Liver (tissue), 9 donors: Measurements from ENCODE around the gene BPIFA2. TPM values are rescaled to one million over a fixed set of nuclear protein-coding genes. Genes with fewer than 3 reads are reported as not detected.

Experiments used
- DNase-seq: peaks from one replicate; pipeline ENCODE4 v3.0.0-alpha.2; 2017; ENCODE audit warnings: low spot score
- H3K27ac ChIP-seq, 2 donors: one replicate each; pipeline ENCODE4 v1.7.0; 2013; ENCODE audit warnings: inconsistent platforms in 2 of 2, low read length in 2 of 2, control low read depth in 1 of 2, low read depth in 1 of 2, mild to moderate bottlenecking in 1 of 2
- H3K27me3 ChIP-seq, 4 donors: one replicate each; pipeline versions ENCODE4 v1.6.1 to v1.7.0; 2013; ENCODE audit warnings: low read length in 3 of 4, inconsistent platforms in 1 of 4, mild to moderate bottlenecking in 1 of 4, moderate library complexity in 1 of 4; ENCODE audit not compliant: control insufficient read depth in 4 of 4, insufficient read depth in 4 of 4
- H3K36me3 ChIP-seq, 4 donors: one replicate each; pipeline versions ENCODE4 v1.6.1 to v1.7.0; 2013; ENCODE audit warnings: low read length in 3 of 4, mild to moderate bottlenecking in 3 of 4, low read depth in 1 of 4, moderate library complexity in 1 of 4; ENCODE audit not compliant: control insufficient read depth in 4 of 4, insufficient read depth in 3 of 4
- H3K4me1 ChIP-seq, 4 donors: one replicate each; pipeline versions ENCODE4 v1.6.1 to v1.7.0; 2013; ENCODE audit warnings: low read length in 3 of 4, mild to moderate bottlenecking in 3 of 4, moderate library complexity in 1 of 4; ENCODE audit not compliant: control insufficient read depth in 4 of 4, insufficient read depth in 4 of 4
- H3K4me3 ChIP-seq, 3 donors: one replicate each; pipeline versions ENCODE4 v1.6.1 to v1.7.0; 2013; ENCODE audit warnings: low read length in 3 of 3, control low read depth in 1 of 3, low read depth in 1 of 3, mild to moderate bottlenecking in 1 of 3
- H3K9ac ChIP-seq, 2 donors: one replicate each; pipeline ENCODE4 v1.7.0; 2013; ENCODE audit warnings: low read length in 2 of 2, mild to moderate bottlenecking in 2 of 2, moderate library complexity in 2 of 2, control low read depth in 1 of 2, low read depth in 1 of 2
- H3K9me3 ChIP-seq, 4 donors: one replicate each; pipeline versions ENCODE4 v1.6.1 to v1.7.0; 2013; ENCODE audit warnings: low read length in 3 of 4; ENCODE audit not compliant: control insufficient read depth in 4 of 4
- CTCF ChIP-seq: fragments of 150-350 bp; IDR thresholded peaks from 2 replicates; pipeline ENCODE4 v1.5.1; 2017; ENCODE audit warnings: improper control_type of control experiment, low read depth, low read length; ENCODE audit not compliant: missing input control
- EGR1 ChIP-seq, 2 donors: IDR thresholded peaks; 2 replicates each; pipeline ENCODE4 v1.6.1; 2016 to 2018; ENCODE audit warnings: antibody characterized with exemption in 2 of 2, low read depth in 2 of 2
- FOXA1 ChIP-seq: IDR thresholded peaks from 2 replicates; pipeline ENCODE4 v1.6.1; 2016; ENCODE audit warnings: antibody characterized with exemption
- GABPA ChIP-seq, 2 donors: IDR thresholded peaks in 1 of 2; conservative IDR thresholded peaks in 1 of 2; 2 replicates each; pipeline ENCODE4 v1.6.1; 2016; ENCODE audit warnings: antibody characterized with exemption in 2 of 2, mild to moderate bottlenecking in 1 of 2, moderate library complexity in 1 of 2
- HNF4A ChIP-seq, 2 donors: conservative IDR thresholded peaks; 2 replicates each; pipeline ENCODE4 v1.6.1; 2016; ENCODE audit warnings: antibody characterized with exemption in 2 of 2, mild to moderate bottlenecking in 2 of 2
- HNF4G ChIP-seq: IDR thresholded peaks from 2 replicates; pipeline ENCODE4 v1.6.1; 2016; ENCODE audit warnings: antibody characterized with exemption
- JUND ChIP-seq, 2 donors: IDR thresholded peaks; 2 replicates each; pipeline ENCODE4 v1.6.1; 2016; ENCODE audit warnings: antibody characterized with exemption in 2 of 2
- NR2F2 ChIP-seq: IDR thresholded peaks from 2 replicates; pipeline ENCODE4 v1.6.1; 2016; ENCODE audit warnings: antibody characterized with exemption
- REST ChIP-seq: IDR thresholded peaks from 2 replicates; pipeline ENCODE4 v1.6.1; 2016; ENCODE audit warnings: antibody characterized with exemption, mild to moderate bottlenecking
- RXRA ChIP-seq, 2 donors: IDR thresholded peaks; 2 replicates each; pipeline ENCODE4 v1.6.1; 2017 to 2018; ENCODE audit warnings: antibody characterized with exemption in 2 of 2, mild to moderate bottlenecking in 1 of 2
- TAF1 ChIP-seq: conservative IDR thresholded peaks from 2 replicates; pipeline ENCODE4 v1.6.1; 2016; ENCODE audit warnings: antibody characterized with exemption, mild to moderate bottlenecking
- YY1 ChIP-seq: IDR thresholded peaks from 2 replicates; pipeline ENCODE4 v1.6.1; 2016; ENCODE audit warnings: antibody characterized with exemption, mild to moderate bottlenecking
- ZBTB33 ChIP-seq: IDR thresholded peaks from 2 replicates; pipeline ENCODE4 v1.6.1; 2016; ENCODE audit warnings: antibody characterized with exemption
- WGBS: extraction: QIAGEN DNeasy Blood & Tissue Kit; methylation state at CpG from one replicate; pipeline ENCODE4 v1.1.7; 2013; 5-methylcytosine and 5-hydroxymethylcytosine counted together
- polyA plus RNA-seq, 2 donors: library from polyadenylated mRNA; stranded (reverse) in 1 of 2; unstranded in 1 of 2; fragments of 200-250 nt in 1 of 2; fragments of >200 nt in 1 of 2; fragmentation: Nextera tagmentation in 1 of 2; extraction: Ambion mirVana in 1 of 2; gene quantifications; one replicate each; pipeline versions ENCODE4 v1.2.1 to v1.2.3, GENCODE V29; 2013 to 2015
- total RNA-seq, 2 donors: library from RNA; depleted of rRNA; stranded (reverse); fragments of >200 nt; gene quantifications; one replicate each; pipeline ENCODE4 v1.2.3, GENCODE V29; 2014
- donor health status: healthy.
- donor health status: healthy.
- donor health status: healthy.
- donor health status: healthy.
- donor health status: healthy.

BPIFA2 gene
- total and polyA plus RNA-seq, 4 donors = not detected

GRCh38 chr20:33158637-33159385, 9.1 kb upstream of the BPIFA2 start:
- Histone ChIP-seq H3K9ac (no peak overlapping the region), H3K27me3 (peaks cover 0 to 2% (median 0%) of the 10 kb centered on the region in 4 donors), H3K4me3 (no peak overlapping the region), H3K27ac (no peak overlapping the region), H3K36me3 (no peaks in the 10 kb centered on the region), H3K4me1 (no peaks in the 10 kb centered on the region), H3K9me3 (no peaks in the 10 kb centered on the region)
- no peak for DNase-seq
- TF ChIP-seq EGR1 (IDR thresholded peaks at IDR 0.05; ENCODE audit: low read depth in 2 of 2) (no peak), HNF4A (conservative IDR thresholded peaks at IDR 0.05) (no peak), NR2F2 (no peak), YY1 (no peak), REST (no peak), TAF1 (no peak), CTCF (no peak), FOXA1 (no peak), ZBTB33 (no peak), RXRA (IDR thresholded peaks at IDR 0.05) (no peak)
- WGBS = 81% methylated on average over 9 of the region's 9 CpGs

GRCh38 chr20:33159713-33160112, 8.2 kb upstream of the BPIFA2 start:
- TF ChIP-seq TAF1 = no peak
- no peak for TF ChIP-seq JUND (IDR thresholded peaks at IDR 0.05)
- TF ChIP-seq REST = no peak
- TF ChIP-seq ZBTB33 = no peak
- no peak for TF ChIP-seq EGR1 (IDR thresholded peaks at IDR 0.05; ENCODE audit: low read depth in 2 of 2)
- TF ChIP-seq GABPA (IDR thresholded peaks at IDR 0.05 in 1 of 2, conservative IDR thresholded peaks at IDR 0.05 in 1 of 2) = no peak
- TF ChIP-seq HNF4A (conservative IDR thresholded peaks at IDR 0.05) = no peak
- TF ChIP-seq FOXA1 = no peak
- no peak for TF ChIP-seq NR2F2
- no peak for TF ChIP-seq HNF4G
- no peak for DNase-seq
- H3K27ac ChIP-seq = no peak overlapping the region
- H3K4me3 ChIP-seq = no peak overlapping the region
- H3K9me3 ChIP-seq = no peaks in the 10 kb centered on the region
- no peaks in the 10 kb centered on the region for H3K4me1 ChIP-seq
- 93% methylated on average over 3 of the region's 3 CpGs for WGBS
- no peak overlapping the region for H3K9ac ChIP-seq
- no peaks in the 10 kb centered on the region for H3K36me3 ChIP-seq
- H3K27me3 ChIP-seq = peaks cover 0 to 2% (median 0%) of the 10 kb centered on the region in 4 donors
